SK-N-SH (cell line): ENCODE measurements around the gene MYO10. TPM values are rescaled to one million over a fixed set of nuclear protein-coding genes. Genes with fewer than 3 reads are reported as not detected.

Experiments
- CTCF ChIA-PET: fragments of 300-600, 350-600 bp; formaldehyde crosslinking; extraction: SDS; loops from one replicate; lab custom pipeline; 2021; lab: Yijun Ruan, JAX
- POLR2A ChIA-PET: fragments of 350-600 bp; sonication (Branson Sonifier 250); formaldehyde crosslinking; extraction: SDS; loops from one replicate; lab custom pipeline; 2020; ENCODE audit warnings: antibody characterized with exemption, inconsistent platforms; lab: Yijun Ruan, JAX
- DNase-seq: peaks from one replicate; pipeline ENCODE4 v3.0.0; 2012
- H2AFZ ChIP-seq: fragments of 200-600 bp; sonication (generic); 2 replicates; pipeline ENCODE4 v1.8.1; 2016; ENCODE audit warnings: antibody characterized with exemption, mild to moderate bottlenecking, low read depth
- H3F3A ChIP-seq: fragments of 200-600 bp; sonication (generic); replicated peaks from 2 replicates; pipeline ENCODE3; 2016; ENCODE audit warnings: antibody characterized with exemption, mild to moderate bottlenecking; ENCODE audit not compliant: insufficient read depth
- H3K27ac ChIP-seq, 2 experiments: fragments of 200-500 bp in 1 of 2; fragments of 200-600 bp in 1 of 2; sonication (Bioruptor generic) in 1 of 2; sonication (generic), shearing (Covaris generic) in 1 of 2; 2 replicates each; pipeline versions ENCODE4 v1.5.1 to v1.6.1; 2014 to 2016; ENCODE audit warnings: low read depth in 2 of 2, inconsistent platforms in 1 of 2, low read length in 1 of 2, mild to moderate bottlenecking in 1 of 2, mixed read lengths in 1 of 2
- H3K27me3 ChIP-seq: fragments of 200-600 bp; sonication (generic), shearing (Covaris generic); 2 replicates; pipeline ENCODE4 v1.6.1; 2016; ENCODE audit warnings: mixed run types; ENCODE audit not compliant: insufficient read depth
- H3K36me3 ChIP-seq, 2 experiments: fragments of 200-500 bp in 1 of 2; fragments of 200-600 bp in 1 of 2; sonication (Bioruptor generic) in 1 of 2; sonication (generic) in 1 of 2; replicated peaks in 1 of 2; 2 replicates each; pipeline versions ENCODE3 to v1.5.1; 2014 to 2016; ENCODE audit warnings: low read length in 1 of 2, mild to moderate bottlenecking in 1 of 2; ENCODE audit not compliant: insufficient read depth in 2 of 2, control insufficient read depth in 1 of 2
- H3K4me1 ChIP-seq, 2 experiments: fragments of 200-500 bp in 1 of 2; fragments of 200-600 bp in 1 of 2; sonication (Bioruptor generic) in 1 of 2; sonication (generic), shearing (Covaris generic) in 1 of 2; 2 replicates each; pipeline versions ENCODE4 v1.5.1 to v1.6.1; 2014 to 2016; ENCODE audit warnings: low read depth in 1 of 2, low read length in 1 of 2, mixed run types in 1 of 2; ENCODE audit not compliant: insufficient read depth in 2 of 2, control insufficient read depth in 1 of 2
- H3K4me2 ChIP-seq: fragments of 200-600 bp; sonication (generic), shearing (Covaris generic); 2 replicates; pipeline ENCODE4 v1.6.1; 2017; ENCODE audit warnings: mixed run types
- H3K4me3 ChIP-seq, 2 experiments: fragments of 200-500 bp in 1 of 2; fragments of 200-600 bp in 1 of 2; sonication (Bioruptor generic) in 1 of 2; sonication (generic), shearing (Covaris generic) in 1 of 2; 2 replicates each; pipeline versions ENCODE4 v1.5.1 to v1.8.1; 2014 to 2016; ENCODE audit warnings: low read depth in 2 of 2, inconsistent platforms in 1 of 2, low read length in 1 of 2, mild to moderate bottlenecking in 1 of 2, mixed read lengths in 1 of 2, moderate library complexity in 1 of 2
- H3K79me2 ChIP-seq: fragments of 200-600 bp; sonication (generic); 2 replicates; pipeline ENCODE4 v1.8.1; 2017; ENCODE audit warnings: mild to moderate bottlenecking; ENCODE audit not compliant: insufficient read depth
- H3K9ac ChIP-seq: fragments of 200-600 bp; sonication (generic); 2 replicates; pipeline ENCODE4 v1.6.1; 2017; ENCODE audit warnings: mixed run types
- H3K9me2 ChIP-seq: fragments of 200-600 bp; sonication (generic); 2 replicates; pipeline ENCODE4 v1.6.1; 2017; ENCODE audit warnings: mixed run types
- H3K9me3 ChIP-seq: fragments of 200-600 bp; sonication (generic); 2 replicates; pipeline ENCODE4 v1.6.1; 2017; ENCODE audit warnings: mixed run types, mild to moderate bottlenecking, moderate library complexity
- H4K20me1 ChIP-seq: fragments of 200-600 bp; sonication (generic); 2 replicates; pipeline ENCODE4 v1.6.1; 2017; ENCODE audit warnings: mild to moderate bottlenecking, mixed run types; ENCODE audit not compliant: insufficient read depth
- ELF1 ChIP-seq: IDR thresholded peaks from 2 replicates; pipeline ENCODE4 v1.4.0; 2012
- EZH2phosphoT487 ChIP-seq: fragments of 200-600 bp; sonication (generic); IDR thresholded peaks from 2 replicates; pipeline ENCODE4 v1.6.1; 2017; ENCODE audit warnings: low read depth, mixed run types, mild to moderate bottlenecking, antibody characterized with exemption, moderate library complexity, borderline replicate concordance
- FOSL2 ChIP-seq: IDR thresholded peaks from 2 replicates; pipeline ENCODE4 v1.4.0; 2012; ENCODE audit warnings: low read depth, mild to moderate bottlenecking, moderate library complexity, borderline replicate concordance
- GABPA ChIP-seq: IDR thresholded peaks from 2 replicates; pipeline ENCODE4 v1.4.0; 2012; ENCODE audit warnings: low read depth, mild to moderate bottlenecking
- JUND ChIP-seq: IDR thresholded peaks from 2 replicates; pipeline ENCODE4 v1.4.0; 2012
- MEF2A ChIP-seq: IDR thresholded peaks from 2 replicates; pipeline ENCODE4 v1.4.0; 2012; ENCODE audit warnings: low read depth, borderline replicate concordance
- NRF1 ChIP-seq: IDR thresholded peaks from 2 replicates; pipeline ENCODE4 v1.6.1; 2012; ENCODE audit warnings: low read depth, mild to moderate bottlenecking, low read length
- POLR2AphosphoS5 ChIP-seq: IDR thresholded peaks from 2 replicates; pipeline ENCODE4 v1.6.1; 2012; ENCODE audit warnings: low read depth, low read length
- RAD21 ChIP-seq: IDR thresholded peaks from 2 replicates; pipeline ENCODE4 v1.6.1; 2012; ENCODE audit warnings: mild to moderate bottlenecking, low read length
- RFX5 ChIP-seq: IDR thresholded peaks from 2 replicates; pipeline ENCODE4 v1.6.1; 2012; ENCODE audit warnings: mild to moderate bottlenecking, improper control_type of control experiment, low read length
- SIN3A ChIP-seq: IDR thresholded peaks from 2 replicates; pipeline ENCODE4 v1.6.1; 2012; ENCODE audit warnings: low read depth, mild to moderate bottlenecking, low read length, moderate library complexity, borderline replicate concordance
- TEAD4 ChIP-seq: IDR thresholded peaks from 2 replicates; pipeline ENCODE4 v1.4.0; 2012; ENCODE audit warnings: mild to moderate bottlenecking, borderline replicate concordance; ENCODE audit not compliant: insufficient read depth
- YY1 ChIP-seq: IDR thresholded peaks from 2 replicates; pipeline ENCODE4 v1.4.0; 2012; ENCODE audit warnings: low read depth, mild to moderate bottlenecking
- WGBS: methylation state at CpG from one replicate; pipeline ENCODE4 v1.1.6; 2017; ENCODE audit warnings: low lambda C conversion rate; 5-methylcytosine and 5-hydroxymethylcytosine counted together
- polyA plus RNA-seq, 3 experiments: library from polyadenylated mRNA; depleted of rRNA; stranded (reverse); fragments of >200 nt; gene quantifications; 2 replicates each; pipeline ENCODE4 v1.2.3, GENCODE V29; 2012
- TF ChIP-seq, protein P1 (sequence below): fragments of 150-350 bp; IDR thresholded peaks from 2 replicates; pipeline ENCODE4 v1.6.1; 2016; ENCODE audit warnings: mild to moderate bottlenecking, low read depth, low read length
- TF ChIP-seq, protein P2 (sequence below): IDR thresholded peaks from 2 replicates; pipeline ENCODE4; 2012

Gene MYO10
- polyA plus RNA-seq, 1 of the 3 experiments (the other 2 are of a cell fraction) = 8.1 TPM

DNA sequence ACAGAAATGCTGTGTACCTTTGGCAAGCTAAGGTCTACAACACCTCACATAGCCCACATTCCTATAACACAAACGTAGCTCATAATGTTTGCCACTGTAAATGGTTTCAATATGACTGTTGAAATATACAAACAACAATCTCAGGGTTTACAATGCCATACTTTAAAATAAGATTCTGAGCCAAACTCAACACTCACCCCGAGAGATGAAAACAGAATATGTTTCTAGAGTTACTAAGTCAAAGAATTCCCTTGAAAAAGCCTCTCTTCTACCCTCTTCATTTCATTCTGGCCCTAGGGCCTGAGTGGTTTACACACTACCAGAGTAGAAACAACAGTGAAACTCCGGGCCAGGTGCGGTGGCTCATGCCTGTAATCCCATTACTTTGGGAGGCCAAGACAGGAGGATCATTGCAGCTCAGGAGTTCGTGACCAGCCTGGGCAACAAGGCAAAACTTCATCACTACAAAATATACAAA, 72.6 kb downstream of the MYO10 start:
- no peaks in the 10 kb centered on the region for H3K27me3 ChIP-seq
- H2AFZ ChIP-seq = no peak overlapping the region
- H4K20me1 ChIP-seq = peaks cover 93% of the 10 kb centered on the region
- no peak for TF ChIP-seq JUND
- no peak for TF ChIP-seq FOSL2
- TF ChIP-seq, protein P1, sequence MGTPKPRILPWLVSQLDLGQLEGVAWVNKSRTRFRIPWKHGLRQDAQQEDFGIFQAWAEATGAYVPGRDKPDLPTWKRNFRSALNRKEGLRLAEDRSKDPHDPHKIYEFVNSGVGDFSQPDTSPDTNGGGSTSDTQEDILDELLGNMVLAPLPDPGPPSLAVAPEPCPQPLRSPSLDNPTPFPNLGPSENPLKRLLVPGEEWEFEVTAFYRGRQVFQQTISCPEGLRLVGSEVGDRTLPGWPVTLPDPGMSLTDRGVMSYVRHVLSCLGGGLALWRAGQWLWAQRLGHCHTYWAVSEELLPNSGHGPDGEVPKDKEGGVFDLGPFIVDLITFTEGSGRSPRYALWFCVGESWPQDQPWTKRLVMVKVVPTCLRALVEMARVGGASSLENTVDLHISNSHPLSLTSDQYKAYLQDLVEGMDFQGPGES = no peak
- no peak for TF ChIP-seq POLR2AphosphoS5
- TF ChIP-seq GABPA = no peak
- TF ChIP-seq MEF2A = no peak
- TF ChIP-seq RAD21 = no peak
- no peak for TF ChIP-seq ELF1
- TF ChIP-seq RFX5 = no peak
- TF ChIP-seq YY1 = no peak
- no peak for TF ChIP-seq SIN3A
- peaks cover 8% of the 10 kb centered on the region for H3F3A ChIP-seq
- ChIA-PET POLR2A (no interaction called here), CTCF (interaction anchor here (0.5 to 1.3 kb wide), 4 partner anchors 23 to 327 kb away, joined by 3 read pairs; no protein-coding TSS in a partner anchor)
- H3K9me2 ChIP-seq = no peaks in the 10 kb centered on the region
- H3K36me3 ChIP-seq = peaks cover 0 to 18% of the 10 kb centered on the region in 2 experiments
- DNase-seq = no peak
- no peak overlapping the region for H3K27ac ChIP-seq
- no peak overlapping the region for H3K9ac ChIP-seq
- WGBS = 85% methylated on average over 5 of the region's 5 CpGs
- H3K4me1 ChIP-seq = peaks cover 16 to 20% of the 10 kb centered on the region in 2 experiments; a peak in 3 of 4 replicates
- H3K9me3 ChIP-seq = no peaks in the 10 kb centered on the region
- no peak overlapping the region for H3K4me3 ChIP-seq
- H3K4me2 ChIP-seq = no peak overlapping the region
- peaks cover 100% of the 10 kb centered on the region for H3K79me2 ChIP-seq

DNA sequence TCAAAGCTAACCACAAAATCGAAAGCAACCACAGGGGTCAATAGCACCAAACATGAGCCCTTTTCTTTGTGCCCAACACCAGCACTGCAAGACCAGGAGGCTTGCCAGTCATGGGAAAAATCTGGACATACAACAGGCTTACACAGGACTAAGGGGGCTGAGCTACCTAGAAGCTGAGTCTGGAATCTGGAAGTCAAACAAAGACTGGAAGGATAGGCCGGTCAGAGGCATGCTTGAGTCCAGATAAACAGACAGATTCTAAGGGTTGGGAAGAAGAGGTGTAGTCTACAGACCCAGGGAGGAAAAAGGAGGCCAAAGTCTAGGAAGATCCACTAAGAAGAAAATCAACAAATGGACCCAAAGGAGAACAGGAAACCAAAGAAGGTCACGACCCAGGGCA, 73.3 kb downstream of the MYO10 start:
- H3K4me2 ChIP-seq = no peak overlapping the region
- H3K27ac ChIP-seq = no peak overlapping the region
- CTCF ChIA-PET = interaction anchor here (0.5 to 1.2 kb wide), 3 partner anchors 268 to 327 kb away, joined by 3 read pairs; no protein-coding TSS in a partner anchor
- peaks cover 0 to 21% of the 10 kb centered on the region in 2 experiments for H3K36me3 ChIP-seq
- H3K9me3 ChIP-seq = no peaks in the 10 kb centered on the region
- POLR2A ChIA-PET = no interaction called here
- peaks cover 16 to 25% of the 10 kb centered on the region in 2 experiments; a peak in 3 of 4 replicates for H3K4me1 ChIP-seq
- no peak overlapping the region for H3K9ac ChIP-seq
- DNase-seq = no peak
- H3K27me3 ChIP-seq = no peaks in the 10 kb centered on the region
- H3F3A ChIP-seq = peaks cover 9% of the 10 kb centered on the region
- H4K20me1 ChIP-seq = peaks cover 93% of the 10 kb centered on the region
- H3K4me3 ChIP-seq = no peak overlapping the region
- no peaks in the 10 kb centered on the region for H3K9me2 ChIP-seq
- 87% methylated on average over 3 of the region's 3 CpGs for WGBS
- H3K79me2 ChIP-seq = peaks cover 100% of the 10 kb centered on the region
- H2AFZ ChIP-seq = no peak overlapping the region
- TF ChIP-seq YY1 = no peak
- TF ChIP-seq, all 33 proteins: peak for 0

DNA sequence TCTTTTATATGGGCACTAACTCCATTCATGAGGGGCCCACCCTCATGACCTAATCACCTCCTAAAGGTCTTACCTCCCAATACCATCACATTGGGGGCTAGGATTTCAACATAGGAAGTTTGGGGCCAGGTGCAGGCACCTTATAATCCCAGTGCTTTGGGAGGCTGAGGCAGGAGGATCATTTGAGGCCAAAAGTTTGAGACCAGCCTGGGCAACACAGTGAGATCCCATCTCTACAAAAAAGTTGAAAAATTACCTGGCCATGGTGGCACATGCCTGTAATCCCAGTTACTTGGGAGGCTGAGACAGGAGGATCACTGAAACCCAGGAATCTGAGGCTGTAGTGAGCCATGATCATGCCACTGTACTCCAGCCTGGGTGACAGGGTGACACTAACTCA, 76.7 kb downstream of the MYO10 start:
- peaks cover 96% of the 10 kb centered on the region for H4K20me1 ChIP-seq

More for the DNA sequence above, 76.7 kb downstream of the MYO10 start:
- Histone ChIP-seq H3K27ac (no peak overlapping the region), H3K27me3 (no peaks in the 10 kb centered on the region), H3K4me2 (no peak overlapping the region), H3K9me2 (no peaks in the 10 kb centered on the region), H3K4me1 (peaks cover 22 to 33% of the 10 kb centered on the region in 2 experiments; a peak in 3 of 4 replicates), H3K36me3 (peaks cover 0 to 18% of the 10 kb centered on the region in 2 experiments), H3K79me2 (peaks cover 100% of the 10 kb centered on the region), H3K4me3 (no peak overlapping the region), H3K9me3 (no peaks in the 10 kb centered on the region), H3F3A (peaks cover 10% of the 10 kb centered on the region), H2AFZ (no peak overlapping the region), H3K9ac (no peak overlapping the region)
- ChIA-PET POLR2A (no interaction called here), CTCF (interaction anchor here (0.7 to 1.6 kb wide), 2 partner anchors 68 to 74 kb away, joined by 3 read pairs; no protein-coding TSS in a partner anchor)
- DNase-seq = no peak
- TF ChIP-seq SIN3A (no peak), NRF1 (no peak), TEAD4 (no peak), JUND (no peak), GABPA (no peak), EZH2phosphoT487 (no peak)
- TF ChIP-seq, protein P2, sequence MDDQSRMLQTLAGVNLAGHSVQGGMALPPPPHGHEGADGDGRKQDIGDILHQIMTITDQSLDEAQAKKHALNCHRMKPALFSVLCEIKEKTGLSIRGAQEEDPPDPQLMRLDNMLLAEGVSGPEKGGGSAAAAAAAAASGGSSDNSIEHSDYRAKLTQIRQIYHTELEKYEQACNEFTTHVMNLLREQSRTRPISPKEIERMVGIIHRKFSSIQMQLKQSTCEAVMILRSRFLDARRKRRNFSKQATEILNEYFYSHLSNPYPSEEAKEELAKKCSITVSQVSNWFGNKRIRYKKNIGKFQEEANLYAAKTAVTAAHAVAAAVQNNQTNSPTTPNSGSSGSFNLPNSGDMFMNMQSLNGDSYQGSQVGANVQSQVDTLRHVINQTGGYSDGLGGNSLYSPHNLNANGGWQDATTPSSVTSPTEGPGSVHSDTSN = no peak
